ENCODE data around the gene RIPOR1.
"Not testable (repeated sequence)": the region's sequence is repeated elsewhere in the genome, so short reads cannot be mapped to it uniquely, and the experiment has no call there.

Gene RIPOR1

GRCh38 chr16:67517661-67518423, 10.8 kb upstream of the RIPOR1 start:
- no peak for DNase-seq

- DNase-seq, result no peak
These were observed 10.0 kb upstream of the RIPOR1 start for GRCh38 chr16:67518676-67519075.

- DNase-seq, result no peak
These were observed 9.4 kb upstream of the RIPOR1 start for GRCh38 chr16:67519242-67519641.

- DNase-seq, result peak; percentile 98
These were observed 7.4 kb upstream of the RIPOR1 start for GRCh38 chr16:67521095-67521804.

- DNase-seq, result no peak
These were observed 3.3 kb upstream of the RIPOR1 start for GRCh38 chr16:67525176-67525860.

- no peak for DNase-seq
These were observed 2.4 kb upstream of the RIPOR1 start for GRCh38 chr16:67526149-67526791.

GRCh38 chr16:67528870-67529581, 397 bp downstream of the RIPOR1 start:
- DNase-seq, result no peak

GRCh38 chr16:67529582-67530012, 968 bp downstream of the RIPOR1 start:
- no peak for DNase-seq

GRCh38 chr16:67530013-67530939, 1.6 kb downstream of the RIPOR1 start:
- peak; percentile 57 for DNase-seq

GRCh38 chr16:67531247-67531646, 2.6 kb downstream of the RIPOR1 start:
- DNase-seq, result no peak

GRCh38 chr16:67533024-67533560, 4.5 kb downstream of the RIPOR1 start:
- no peak for DNase-seq

- DNase-seq, result not testable (repeated sequence)
These were observed 5.4 kb downstream of the RIPOR1 start for GRCh38 chr16:67533987-67534386.

- DNase-seq, result no peak
These were observed 5.8 kb downstream of the RIPOR1 start for GRCh38 chr16:67534431-67534830.

- no peak for DNase-seq
These were observed 6.6 kb downstream of the RIPOR1 start for GRCh38 chr16:67535201-67535600.

- peak; percentile 55 for DNase-seq
These were observed 8.6 kb downstream of the RIPOR1 start for GRCh38 chr16:67537270-67537635.

- DNase-seq, result peak; percentile 85
These were observed 9.3 kb downstream of the RIPOR1 start for GRCh38 chr16:67537636-67538591.

- DNase-seq, result no peak
These were observed 10.1 kb downstream of the RIPOR1 start for GRCh38 chr16:67538666-67539101.

GRCh38 chr16:67539271-67539670, 10.6 kb downstream of the RIPOR1 start:
- no peak for DNase-seq

GRCh38 chr16:67539691-67540635, 11.3 kb downstream of the RIPOR1 start:
- DNase-seq, result no peak
